Osteoblast (primary cell): ENCODE measurements around the gene BIN1. TPM values are rescaled to one million over a fixed set of nuclear protein-coding genes. Genes with fewer than 3 reads are reported as not detected.

Experiments
- DNase-seq: peaks from one replicate; pipeline ENCODE4 v3.0.0; 2011; ENCODE audit warnings: low spot score, mixed read lengths; ENCODE audit not compliant: insufficient read length; ENCODE audit errors: missing footprints
- H2AFZ ChIP-seq: 2 replicates; pipeline ENCODE4 v1.6.0; 2011; ENCODE audit warnings: mild to moderate bottlenecking, low read length
- H3K27ac ChIP-seq: 2 replicates; pipeline ENCODE4 v1.5.1; 2011; ENCODE audit warnings: mild to moderate bottlenecking, low read depth, low read length, moderate library complexity
- H3K27me3 ChIP-seq: 2 replicates; pipeline ENCODE4 v1.6.0; 2012; ENCODE audit warnings: mild to moderate bottlenecking, control low read depth, inconsistent platforms, low read length, moderate library complexity; ENCODE audit not compliant: insufficient read depth
- H3K36me3 ChIP-seq: 2 replicates; pipeline ENCODE4 v1.5.1; 2011; ENCODE audit warnings: mild to moderate bottlenecking, low read length, control low read depth, moderate library complexity; ENCODE audit not compliant: insufficient read depth
- H3K4me1 ChIP-seq: 2 replicates; pipeline ENCODE4 v1.5.1; 2011; ENCODE audit warnings: mild to moderate bottlenecking, low read length, control low read depth, moderate library complexity; ENCODE audit not compliant: insufficient read depth
- H3K4me2 ChIP-seq: 2 replicates; pipeline ENCODE4 v1.6.0; 2011; ENCODE audit warnings: mild to moderate bottlenecking, low read length; ENCODE audit not compliant: insufficient read depth
- H3K4me3 ChIP-seq: fragments of 200-600 bp; sonication (generic); 3 replicates; pipeline ENCODE4 v1.5.1; 2012; ENCODE audit warnings: mild to moderate bottlenecking, low read length, inconsistent platforms; ENCODE audit not compliant: insufficient read depth
- H3K79me2 ChIP-seq: 2 replicates; pipeline ENCODE4 v1.6.0; 2012; ENCODE audit warnings: mild to moderate bottlenecking, low read length, control low read depth, inconsistent platforms; ENCODE audit not compliant: insufficient read depth
- H3K9me3 ChIP-seq: 2 replicates; pipeline ENCODE4 v1.5.1; 2011; ENCODE audit warnings: low read depth, low read length, control low read depth
- H4K20me1 ChIP-seq: 2 replicates; pipeline ENCODE4 v1.6.0; 2012; ENCODE audit warnings: mild to moderate bottlenecking, low read length, control low read depth; ENCODE audit not compliant: insufficient read depth
- CTCF ChIP-seq: IDR thresholded peaks from 2 replicates; pipeline ENCODE4 v1.5.1; 2011; ENCODE audit warnings: mild to moderate bottlenecking, low read depth, low read length, moderate library complexity; ENCODE audit errors: extremely low read depth
- total RNA-seq: library from RNA; depleted of rRNA; stranded (reverse); fragments of >200 nt; gene quantifications from 2 replicates; pipeline ENCODE4 v1.2.3, GENCODE V29; 2012

The BIN1 gene
- total RNA-seq, 1 donor: 85.4 TPM

- Histone ChIP-seq H2AFZ (no peak overlapping the region), H3K79me2 (peaks cover 82% of the 10 kb centered on the region), H4K20me1 (peaks cover 58% of the 10 kb centered on the region), H3K4me1 (peaks cover 20% of the 10 kb centered on the region), H3K9me3 (no peaks in the 10 kb centered on the region), H3K27me3 (no peaks in the 10 kb centered on the region), H3K27ac (no peak overlapping the region), H3K4me3 (no peak overlapping the region), H3K36me3 (no peaks in the 10 kb centered on the region), H3K4me2 (no peak overlapping the region)
- DNase-seq: peak; percentile 29
- TF ChIP-seq CTCF: no peak
Measured at GRCh38 chr2:127095784-127096183, 11.2 kb downstream of the BIN1 start.

- H3K27ac ChIP-seq: no peak overlapping the region
- peaks cover 78% of the 10 kb centered on the region for H3K79me2 ChIP-seq
- H2AFZ ChIP-seq: no peak overlapping the region
- H3K27me3 ChIP-seq: no peaks in the 10 kb centered on the region
- no peaks in the 10 kb centered on the region for H3K9me3 ChIP-seq
- no peaks in the 10 kb centered on the region for H3K36me3 ChIP-seq
- TF ChIP-seq CTCF: no peak
- DNase-seq: no peak
- H3K4me2 ChIP-seq: no peak overlapping the region
- H4K20me1 ChIP-seq: peaks cover 56% of the 10 kb centered on the region
- peaks cover 16% of the 10 kb centered on the region for H3K4me1 ChIP-seq
- H3K4me3 ChIP-seq: no peak overlapping the region
Measured at GRCh38 chr2:127095367-127095641, 11.7 kb downstream of the BIN1 start.

GRCh38 chr2:127094509-127095366 is 12.2 kb downstream of the BIN1 start:
- H2AFZ ChIP-seq: no peak overlapping the region
- peaks cover 76% of the 10 kb centered on the region for H3K79me2 ChIP-seq
- no peaks in the 10 kb centered on the region for H3K36me3 ChIP-seq
- peak; percentile 95 for DNase-seq
- peaks cover 15% of the 10 kb centered on the region for H3K4me1 ChIP-seq
- no peak overlapping the region for H3K27ac ChIP-seq
- H3K4me3 ChIP-seq: no peak overlapping the region
- peaks cover 53% of the 10 kb centered on the region for H4K20me1 ChIP-seq
- no peaks in the 10 kb centered on the region for H3K27me3 ChIP-seq
- no peaks in the 10 kb centered on the region for H3K9me3 ChIP-seq
- H3K4me2 ChIP-seq: no peak overlapping the region
- no peak for TF ChIP-seq CTCF

- Histone ChIP-seq H3K9me3 (no peaks in the 10 kb centered on the region), H3K36me3 (no peaks in the 10 kb centered on the region), H2AFZ (no peak overlapping the region), H3K4me1 (peaks cover 15% of the 10 kb centered on the region), H4K20me1 (peaks cover 54% of the 10 kb centered on the region), H3K79me2 (peaks cover 78% of the 10 kb centered on the region), H3K4me3 (no peak overlapping the region), H3K27me3 (no peaks in the 10 kb centered on the region), H3K4me2 (no peak overlapping the region), H3K27ac (no peak overlapping the region)
- no peak for TF ChIP-seq CTCF
- DNase-seq: peak; percentile 76
Measured at GRCh38 chr2:127093648-127094210, 13.2 kb downstream of the BIN1 start.
